ENCODE results near the gene TCERG1.
"Not testable (repeated sequence)": the region's sequence is repeated elsewhere in the genome, so short reads cannot be mapped to it uniquely, and the experiment has no call there.

TCERG1 gene

GRCh38 chr5:146521403-146522106 is 74.4 kb downstream of the TCERG1 start:
- no peak for DNase-seq (ENCODE audit: low read depth in 2 of 2)

- DNase-seq (ENCODE audit: low read depth in 2 of 2): no peak
These were observed 76.6 kb downstream of the TCERG1 start for GRCh38 chr5:146523698-146524097.

- no peak for DNase-seq (ENCODE audit: low read depth in 2 of 2)
These were observed 80.7 kb downstream of the TCERG1 start for GRCh38 chr5:146527785-146528184.

- DNase-seq (ENCODE audit: low read depth in 2 of 2): no peak
These were observed 81.1 kb downstream of the TCERG1 start for GRCh38 chr5:146528236-146528635.

GRCh38 chr5:146529984-146530383 is 82.9 kb downstream of the TCERG1 start:
- no peak for DNase-seq (ENCODE audit: low read depth in 2 of 2)

- peak; percentile 36 to 60 for DNase-seq (ENCODE audit: low read depth in 2 of 2)
These were observed 86.2 kb downstream of the TCERG1 start for GRCh38 chr5:146533260-146533857.

- no peak for DNase-seq (ENCODE audit: low read depth in 2 of 2)
These were observed 86.7 kb downstream of the TCERG1 start for GRCh38 chr5:146533882-146534281.

- no peak for DNase-seq (ENCODE audit: low read depth in 2 of 2)
These were observed 91.3 kb downstream of the TCERG1 start for GRCh38 chr5:146538432-146538831.

- DNase-seq (ENCODE audit: low read depth in 2 of 2): no peak
These were observed 92.8 kb downstream of the TCERG1 start for GRCh38 chr5:146539973-146540372.

GRCh38 chr5:146540414-146540813 is 93.3 kb downstream of the TCERG1 start:
- no peak for DNase-seq (ENCODE audit: low read depth in 2 of 2)

- DNase-seq (ENCODE audit: low read depth in 2 of 2): peak; percentile 27 to 30
These were observed 95.1 kb downstream of the TCERG1 start for GRCh38 chr5:146541958-146542849.

- no peak for DNase-seq (ENCODE audit: low read depth in 2 of 2)
These were observed 97.1 kb downstream of the TCERG1 start for GRCh38 chr5:146544232-146544631.

GRCh38 chr5:146548781-146549449 is 101.8 kb downstream of the TCERG1 start:
- no peak for DNase-seq (ENCODE audit: low read depth in 2 of 2)

GRCh38 chr5:146549615-146550014 is 102.5 kb downstream of the TCERG1 start:
- no peak for DNase-seq (ENCODE audit: low read depth in 2 of 2)

- no peak for DNase-seq (ENCODE audit: low read depth in 2 of 2)
These were observed 106.3 kb downstream of the TCERG1 start for GRCh38 chr5:146553446-146553845.

GRCh38 chr5:146556884-146557283 is 109.8 kb downstream of the TCERG1 start:
- DNase-seq (ENCODE audit: low read depth in 2 of 2): not testable (repeated sequence)

GRCh38 chr5:146560205-146560812 is 113.2 kb downstream of the TCERG1 start:
- no peak for DNase-seq (ENCODE audit: low read depth in 2 of 2)

Measured in stimulated activated CD8-positive, alpha-beta memory T cell treated with anti-CD3 and anti-CD28 coated beads, Interleukin-15, amount 100 ng/mL, for 4 hours (primary cell).